CD14-positive monocyte (primary cell): ENCODE results near the gene C16orf92. TPM values are rescaled to one million over a fixed set of nuclear protein-coding genes. Genes with fewer than 3 reads are reported as not detected.

Experiments used
- DNase-seq, 3 donors: peaks; one replicate each; pipeline ENCODE4 v3.0.0-alpha.2; 2011 to 2022
- H2AFZ ChIP-seq: 2 replicates; pipeline ENCODE4 v1.6.0; 2012; ENCODE audit warnings: mild to moderate bottlenecking, low read depth, low read length, inconsistent platforms; ENCODE audit not compliant: insufficient read depth, poor library complexity, severe bottlenecking
- H3K27ac ChIP-seq, 2 donors: 1 replicate in 1 of 2; 2 replicates in 1 of 2; pipeline ENCODE4 v1.5.1; 2012 to 2013; ENCODE audit warnings: low read length in 2 of 2, control low read depth in 1 of 2, inconsistent platforms in 1 of 2, low read depth in 1 of 2, mild to moderate bottlenecking in 1 of 2
- H3K27me3 ChIP-seq, 2 donors: one replicate each; pipeline versions ENCODE4 v1.6.0 to v1.6.1; 2011 to 2013; ENCODE audit warnings: low read length in 2 of 2; ENCODE audit not compliant: control insufficient read depth in 2 of 2, insufficient read depth in 2 of 2
- H3K36me3 ChIP-seq, 2 donors: replicated peaks in 1 of 2; 1 replicate in 1 of 2; 2 replicates in 1 of 2; pipeline versions ENCODE4 v1.5.1 to v1.6.1; 2012 to 2013; ENCODE audit warnings: low read length in 2 of 2, control low read depth in 1 of 2, inconsistent platforms in 1 of 2, mild to moderate bottlenecking in 1 of 2; ENCODE audit not compliant: insufficient read depth in 2 of 2, control insufficient read depth in 1 of 2
- H3K4me1 ChIP-seq, 2 donors: 1 replicate in 1 of 2; 2 replicates in 1 of 2; pipeline versions ENCODE4 v1.5.1 to v1.6.1; 2012 to 2013; ENCODE audit warnings: low read length in 2 of 2, control low read depth in 1 of 2, inconsistent platforms in 1 of 2, mild to moderate bottlenecking in 1 of 2, moderate library complexity in 1 of 2; ENCODE audit not compliant: insufficient read depth in 2 of 2, control insufficient read depth in 1 of 2
- H3K4me2 ChIP-seq: replicated peaks from 2 replicates; pipeline ENCODE3; 2012; ENCODE audit warnings: low read length, moderate library complexity, mild to moderate bottlenecking; ENCODE audit not compliant: poor library complexity, severe bottlenecking; ENCODE audit errors: extremely low read depth
- H3K4me3 ChIP-seq, 3 experiments: fragments of 200-600 bp in 1 of 3; sonication (generic) in 1 of 3; replicated peaks in 1 of 3; 1 replicate in 2 of 3; 2 replicates in 1 of 3; pipeline ENCODE4 v1.5.1; 2011 to 2013; ENCODE audit warnings: low read length in 3 of 3, mild to moderate bottlenecking in 3 of 3, control low read depth in 2 of 3, low read depth in 2 of 3, inconsistent platforms in 1 of 3, moderate library complexity in 1 of 3
- H3K79me2 ChIP-seq: 2 replicates; pipeline ENCODE4 v1.6.0; 2012; ENCODE audit warnings: mild to moderate bottlenecking, control low read depth, inconsistent platforms, low read length, moderate library complexity; ENCODE audit not compliant: insufficient read depth
- H3K9ac ChIP-seq: 2 replicates; pipeline ENCODE4 v1.6.0; 2017; ENCODE audit warnings: low read length, mild to moderate bottlenecking; ENCODE audit not compliant: insufficient read depth, poor library complexity, severe bottlenecking
- H3K9me3 ChIP-seq, 2 donors: replicated peaks in 1 of 2; 1 replicate in 1 of 2; 2 replicates in 1 of 2; pipeline versions ENCODE4 v1.5.1 to v1.6.1; 2012 to 2013; ENCODE audit warnings: low read length in 2 of 2, control low read depth in 1 of 2; ENCODE audit not compliant: control insufficient read depth in 1 of 2, insufficient read depth in 1 of 2
- H4K20me1 ChIP-seq: 2 replicates; pipeline ENCODE4 v1.6.0; 2012; ENCODE audit warnings: mild to moderate bottlenecking, low read length, control low read depth, moderate library complexity; ENCODE audit not compliant: insufficient read depth
- H3K27ac Mint-ChIP-seq, 7 donors: one replicate each; pipeline ENCODE4 v1.8.0; 2020; ENCODE audit warnings: mild to moderate bottlenecking in 7 of 7, mixed read lengths in 7 of 7, moderate library complexity in 6 of 7, inconsistent platforms in 2 of 7
- H3K27me3 Mint-ChIP-seq, 3 donors: one replicate each; pipeline ENCODE4 v1.8.0; 2021 to 2022; ENCODE audit warnings: low read depth in 3 of 3, mild to moderate bottlenecking in 3 of 3, mixed read lengths in 3 of 3, moderate library complexity in 3 of 3, inconsistent platforms in 1 of 3
- H3K36me3 Mint-ChIP-seq, 2 donors: one replicate each; pipeline ENCODE4 v1.8.0; 2020; ENCODE audit warnings: mixed read lengths in 2 of 2, inconsistent platforms in 1 of 2, mild to moderate bottlenecking in 1 of 2
- H3K4me1 Mint-ChIP-seq: one replicate; pipeline ENCODE4 v1.8.0; 2020; ENCODE audit warnings: mild to moderate bottlenecking, mixed read lengths
- H3K4me3 Mint-ChIP-seq, 2 donors: one replicate each; pipeline ENCODE4 v1.8.0; 2020; ENCODE audit warnings: mild to moderate bottlenecking in 2 of 2, mixed read lengths in 2 of 2, moderate library complexity in 1 of 2
- H3K9me3 Mint-ChIP-seq, 7 donors: one replicate each; pipeline ENCODE4 v1.8.0; 2020 to 2022; ENCODE audit warnings: mixed read lengths in 7 of 7, mild to moderate bottlenecking in 6 of 7, moderate library complexity in 6 of 7, inconsistent platforms in 2 of 7
- WGBS: methylation state at CpG from one replicate; pipeline ENCODE4 v1.1.5; 2013; ENCODE audit warnings: missing lambda C conversion rate; ENCODE audit not compliant: insufficient coverage; 5-methylcytosine and 5-hydroxymethylcytosine counted together
- intact Hi-C, 2 donors: fragments of 100-400 bp; cut with micrococcal nuclease; formaldehyde crosslinking; loops; one replicate each; pipeline versions ENCODE4 v1.15.0 to v1.15.1; 2023
- polyA plus RNA-seq, 3 donors: library from polyadenylated mRNA; depleted of rRNA in 1 of 3; unstranded in 2 of 3; stranded (reverse) in 1 of 3; fragments of 300-500 nt in 2 of 3; fragments of >200 nt in 1 of 3; fragmentation: Illumina TruSeq in 2 of 3; gene quantifications; 1 replicate in 2 of 3; 2 replicates in 1 of 3; pipeline ENCODE4 v1.2.3, GENCODE V29; 2012 to 2021
- TF ChIP-seq, protein P1 (sequence below): fragments of 200-600 bp; IDR thresholded peaks from one replicate; pipeline ENCODE4 v1.8.0; 2022; ENCODE audit warnings: antibody characterized with exemption, mild to moderate bottlenecking

C16orf92 gene
- polyA plus RNA-seq, 3 donors = not detected

- H3K27ac Mint-ChIP-seq = peak overlapping the region in 1 of 7 donors; percentile 50
- Histone ChIP-seq H3K79me2 (no peaks in the 10 kb centered on the region), H3K4me2 (no peak overlapping the region), H3K4me3 (no peak overlapping the region), H3K27me3 (peaks cover 17 to 38% of the 10 kb centered on the region in 2 donors), H3K9ac (no peak overlapping the region), H3K9me3 (no peaks in the 10 kb centered on the region), H3K36me3 (no peaks in the 10 kb centered on the region), H4K20me1 (no peaks in the 10 kb centered on the region), H3K27ac (no peak overlapping the region), H3K4me1 (peaks cover 11 to 14% of the 10 kb centered on the region in 2 donors), H2AFZ (no peak overlapping the region)
- H3K4me1 Mint-ChIP-seq = peaks cover 13% of the 10 kb centered on the region
- DNase-seq = no peak
- TF ChIP-seq, protein P1, sequence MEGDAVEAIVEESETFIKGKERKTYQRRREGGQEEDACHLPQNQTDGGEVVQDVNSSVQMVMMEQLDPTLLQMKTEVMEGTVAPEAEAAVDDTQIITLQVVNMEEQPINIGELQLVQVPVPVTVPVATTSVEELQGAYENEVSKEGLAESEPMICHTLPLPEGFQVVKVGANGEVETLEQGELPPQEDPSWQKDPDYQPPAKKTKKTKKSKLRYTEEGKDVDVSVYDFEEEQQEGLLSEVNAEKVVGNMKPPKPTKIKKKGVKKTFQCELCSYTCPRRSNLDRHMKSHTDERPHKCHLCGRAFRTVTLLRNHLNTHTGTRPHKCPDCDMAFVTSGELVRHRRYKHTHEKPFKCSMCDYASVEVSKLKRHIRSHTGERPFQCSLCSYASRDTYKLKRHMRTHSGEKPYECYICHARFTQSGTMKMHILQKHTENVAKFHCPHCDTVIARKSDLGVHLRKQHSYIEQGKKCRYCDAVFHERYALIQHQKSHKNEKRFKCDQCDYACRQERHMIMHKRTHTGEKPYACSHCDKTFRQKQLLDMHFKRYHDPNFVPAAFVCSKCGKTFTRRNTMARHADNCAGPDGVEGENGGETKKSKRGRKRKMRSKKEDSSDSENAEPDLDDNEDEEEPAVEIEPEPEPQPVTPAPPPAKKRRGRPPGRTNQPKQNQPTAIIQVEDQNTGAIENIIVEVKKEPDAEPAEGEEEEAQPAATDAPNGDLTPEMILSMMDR = no peak
- WGBS = 80% methylated on average over 4 of the region's 7 CpGs
- peaks cover 37 to 47% (median 44%) of the 10 kb centered on the region in 3 donors for H3K27me3 Mint-ChIP-seq
- intact Hi-C loops = loop anchor here in 1 of 2 donors (10.0 kb wide), 2 partner anchors 81 to 331 kb away; no protein-coding TSS in a partner anchor
- H3K9me3 Mint-ChIP-seq = peaks cover 0 to 6% (median 5%) of the 10 kb centered on the region in 7 donors
- H3K36me3 Mint-ChIP-seq = no peaks in the 10 kb centered on the region
- no peak overlapping the region for H3K4me3 Mint-ChIP-seq
Observed at GRCh38 chr16:30025574-30025973, 2.6 kb downstream of the C16orf92 start.

DNA sequence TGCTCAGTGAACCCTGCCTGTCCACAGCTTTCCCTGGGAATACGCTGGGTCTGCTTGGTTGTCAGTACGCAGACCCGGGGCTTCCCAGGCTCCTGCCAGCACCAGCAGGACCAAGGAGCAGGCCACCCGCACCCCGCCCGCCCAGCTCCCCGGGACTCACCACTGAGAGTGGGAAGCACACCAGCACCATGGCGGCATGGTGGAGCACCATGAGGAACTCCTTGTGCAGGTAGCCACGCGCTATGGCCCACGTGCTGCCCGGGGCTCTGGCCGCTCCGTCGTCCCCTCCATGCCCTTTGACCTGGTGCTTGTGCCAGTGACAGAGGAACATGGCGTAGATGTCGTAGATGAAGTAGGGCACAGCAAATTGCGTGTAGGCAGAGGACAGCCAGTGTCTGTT is 3.5 kb downstream of the C16orf92 start:
- intact Hi-C loops = loop anchor here in 1 of 2 donors (10.0 kb wide), 2 partner anchors 82 to 332 kb away; no protein-coding TSS in a partner anchor
- peaks cover 5 to 8% of the 10 kb centered on the region in 2 donors for H3K4me1 ChIP-seq
- peaks cover 6% of the 10 kb centered on the region for H3K4me1 Mint-ChIP-seq
- no peaks in the 10 kb centered on the region for H3K79me2 ChIP-seq
- peaks cover 42 to 54% (median 50%) of the 10 kb centered on the region in 3 donors for H3K27me3 Mint-ChIP-seq
- H3K27me3 ChIP-seq = peaks cover 21 to 46% of the 10 kb centered on the region in 2 donors
- no peaks in the 10 kb centered on the region for H3K36me3 ChIP-seq
- no peak overlapping the region for H3K4me3 ChIP-seq
- H3K36me3 Mint-ChIP-seq = no peaks in the 10 kb centered on the region
- H2AFZ ChIP-seq = no peak overlapping the region
- H3K27ac Mint-ChIP-seq = peak overlapping the region in 1 of 7 donors; percentile 10
- peaks cover 0 to 6% (median 3%) of the 10 kb centered on the region in 7 donors for H3K9me3 Mint-ChIP-seq
- no peaks in the 10 kb centered on the region for H3K9me3 ChIP-seq
- TF ChIP-seq, protein P1 = no peak
- H4K20me1 ChIP-seq = no peaks in the 10 kb centered on the region
- WGBS = 93% methylated on average over 18 of the region's 18 CpGs
- no peak overlapping the region for H3K27ac ChIP-seq
- H3K9ac ChIP-seq = no peak overlapping the region
- H3K4me2 ChIP-seq = no peak overlapping the region
- no peak for DNase-seq
- H3K4me3 Mint-ChIP-seq = no peak overlapping the region
